Osteoblast (primary cell): ENCODE results near the gene FOXF1. TPM values are rescaled to one million over a fixed set of nuclear protein-coding genes. Genes with fewer than 3 reads are reported as not detected.

Source experiments
- DNase-seq: peaks from one replicate; pipeline ENCODE4 v3.0.0; 2011; ENCODE audit warnings: low spot score, mixed read lengths; ENCODE audit not compliant: insufficient read length; ENCODE audit errors: missing footprints
- H2AFZ ChIP-seq: 2 replicates; pipeline ENCODE4 v1.6.0; 2011; ENCODE audit warnings: mild to moderate bottlenecking, low read length
- H3K27ac ChIP-seq: 2 replicates; pipeline ENCODE4 v1.5.1; 2011; ENCODE audit warnings: mild to moderate bottlenecking, low read depth, low read length, moderate library complexity
- H3K27me3 ChIP-seq: 2 replicates; pipeline ENCODE4 v1.6.0; 2012; ENCODE audit warnings: mild to moderate bottlenecking, control low read depth, inconsistent platforms, low read length, moderate library complexity; ENCODE audit not compliant: insufficient read depth
- H3K36me3 ChIP-seq: 2 replicates; pipeline ENCODE4 v1.5.1; 2011; ENCODE audit warnings: mild to moderate bottlenecking, low read length, control low read depth, moderate library complexity; ENCODE audit not compliant: insufficient read depth
- H3K4me1 ChIP-seq: 2 replicates; pipeline ENCODE4 v1.5.1; 2011; ENCODE audit warnings: mild to moderate bottlenecking, low read length, control low read depth, moderate library complexity; ENCODE audit not compliant: insufficient read depth
- H3K4me2 ChIP-seq: 2 replicates; pipeline ENCODE4 v1.6.0; 2011; ENCODE audit warnings: mild to moderate bottlenecking, low read length; ENCODE audit not compliant: insufficient read depth
- H3K4me3 ChIP-seq: fragments of 200-600 bp; sonication (generic); 3 replicates; pipeline ENCODE4 v1.5.1; 2012; ENCODE audit warnings: mild to moderate bottlenecking, low read length, inconsistent platforms; ENCODE audit not compliant: insufficient read depth
- H3K79me2 ChIP-seq: 2 replicates; pipeline ENCODE4 v1.6.0; 2012; ENCODE audit warnings: mild to moderate bottlenecking, low read length, control low read depth, inconsistent platforms; ENCODE audit not compliant: insufficient read depth
- H3K9me3 ChIP-seq: 2 replicates; pipeline ENCODE4 v1.5.1; 2011; ENCODE audit warnings: low read depth, low read length, control low read depth
- H4K20me1 ChIP-seq: 2 replicates; pipeline ENCODE4 v1.6.0; 2012; ENCODE audit warnings: mild to moderate bottlenecking, low read length, control low read depth; ENCODE audit not compliant: insufficient read depth
- total RNA-seq: library from RNA; depleted of rRNA; stranded (reverse); fragments of >200 nt; gene quantifications from 2 replicates; pipeline ENCODE4 v1.2.3, GENCODE V29; 2012
- TF ChIP-seq, protein P1 (sequence below): IDR thresholded peaks from 2 replicates; pipeline ENCODE4 v1.5.1; 2011; ENCODE audit warnings: mild to moderate bottlenecking, low read depth, low read length, moderate library complexity; ENCODE audit errors: extremely low read depth

Gene FOXF1
- total RNA-seq, result not detected in 2 replicates

- no peaks in the 10 kb centered on the region for H3K79me2 ChIP-seq
- H3K4me2 ChIP-seq, result peak within 1 kb of the TSS; percentile 81
- no peaks in the 10 kb centered on the region for H3K4me1 ChIP-seq
- H3K27me3 ChIP-seq, result peaks cover 79% of the 10 kb centered on the region
- peak within 1 kb of the TSS; percentile 63 for H3K4me3 ChIP-seq
- DNase-seq, result peak; percentile 93
- no peaks in the 10 kb centered on the region for H3K36me3 ChIP-seq
- TF ChIP-seq, protein P1, sequence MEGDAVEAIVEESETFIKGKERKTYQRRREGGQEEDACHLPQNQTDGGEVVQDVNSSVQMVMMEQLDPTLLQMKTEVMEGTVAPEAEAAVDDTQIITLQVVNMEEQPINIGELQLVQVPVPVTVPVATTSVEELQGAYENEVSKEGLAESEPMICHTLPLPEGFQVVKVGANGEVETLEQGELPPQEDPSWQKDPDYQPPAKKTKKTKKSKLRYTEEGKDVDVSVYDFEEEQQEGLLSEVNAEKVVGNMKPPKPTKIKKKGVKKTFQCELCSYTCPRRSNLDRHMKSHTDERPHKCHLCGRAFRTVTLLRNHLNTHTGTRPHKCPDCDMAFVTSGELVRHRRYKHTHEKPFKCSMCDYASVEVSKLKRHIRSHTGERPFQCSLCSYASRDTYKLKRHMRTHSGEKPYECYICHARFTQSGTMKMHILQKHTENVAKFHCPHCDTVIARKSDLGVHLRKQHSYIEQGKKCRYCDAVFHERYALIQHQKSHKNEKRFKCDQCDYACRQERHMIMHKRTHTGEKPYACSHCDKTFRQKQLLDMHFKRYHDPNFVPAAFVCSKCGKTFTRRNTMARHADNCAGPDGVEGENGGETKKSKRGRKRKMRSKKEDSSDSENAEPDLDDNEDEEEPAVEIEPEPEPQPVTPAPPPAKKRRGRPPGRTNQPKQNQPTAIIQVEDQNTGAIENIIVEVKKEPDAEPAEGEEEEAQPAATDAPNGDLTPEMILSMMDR, result no peak
- H3K27ac ChIP-seq, result no peak within 1 kb of the TSS
- H2AFZ ChIP-seq, result peak within 1 kb of the TSS; percentile 35
- no peaks in the 10 kb centered on the region for H3K9me3 ChIP-seq
- H4K20me1 ChIP-seq, result peaks cover 5% of the 10 kb centered on the region
These were observed at the start of gene FOXF1 for GRCh38 chr16:86510465-86511261. TSS of gene FOXF1 (plus strand) at chr16:86510527. CDS start at chr16:86510570, 43 bp downstream.

- peaks cover 4% of the 10 kb centered on the region for H3K9me3 ChIP-seq
- peaks cover 3% of the 10 kb centered on the region for H4K20me1 ChIP-seq
- DNase-seq, result no peak
- peaks cover 42% of the 10 kb centered on the region for H3K27me3 ChIP-seq
- H3K4me1 ChIP-seq, result no peaks in the 10 kb centered on the region
- no peak overlapping the region for H3K27ac ChIP-seq
- no peak overlapping the region for H2AFZ ChIP-seq
- no peak overlapping the region for H3K4me3 ChIP-seq
- TF ChIP-seq, protein P1, result no peak
- no peaks in the 10 kb centered on the region for H3K36me3 ChIP-seq
- no peak overlapping the region for H3K4me2 ChIP-seq
- no peaks in the 10 kb centered on the region for H3K79me2 ChIP-seq
These were observed 49.3 kb upstream of the FOXF1 start for GRCh38 chr16:86461037-86461436.

DNA sequence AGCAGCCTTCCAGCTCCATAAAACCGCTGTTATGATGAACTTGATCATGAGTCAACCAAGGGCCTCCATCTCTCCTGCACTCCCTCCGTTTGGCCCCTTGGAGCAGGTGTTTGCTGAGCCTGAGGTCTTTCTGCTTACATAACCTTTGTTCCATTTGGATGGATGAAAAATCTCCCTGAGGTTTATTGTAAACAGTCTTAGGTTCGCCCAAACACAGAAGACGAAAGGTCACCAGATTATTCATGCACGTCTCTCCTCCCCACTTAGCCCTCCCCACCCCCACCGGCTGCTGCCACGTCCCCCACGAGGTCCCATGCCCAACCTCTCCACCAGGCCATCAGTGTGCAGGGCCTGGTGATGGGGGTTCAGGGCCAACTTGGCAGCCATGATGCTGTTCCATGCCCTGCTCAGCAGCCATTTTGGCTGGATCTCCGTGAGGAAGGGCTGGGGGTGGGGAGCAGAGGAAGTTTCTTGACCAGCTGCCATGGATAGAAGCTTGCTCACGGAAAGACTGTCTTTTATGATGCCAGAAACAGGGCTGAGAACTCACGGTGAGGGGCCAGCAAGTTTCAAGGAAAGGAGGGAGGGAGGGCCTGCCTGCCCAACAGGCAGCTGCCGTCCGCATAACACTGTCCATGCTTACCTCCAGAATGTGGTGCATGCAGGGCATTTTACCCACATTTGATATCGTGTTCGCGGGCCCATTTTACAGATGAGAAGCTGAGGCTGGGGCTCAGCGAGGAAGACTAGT, 47.8 kb upstream of the FOXF1 start:
- no peak overlapping the region for H3K27ac ChIP-seq
- H3K79me2 ChIP-seq, result no peaks in the 10 kb centered on the region
- H3K4me2 ChIP-seq, result no peak overlapping the region
- no peak for DNase-seq
- H2AFZ ChIP-seq, result no peak overlapping the region
- peaks cover 8% of the 10 kb centered on the region for H3K4me1 ChIP-seq
- TF ChIP-seq, protein P1, result no peak
- H3K9me3 ChIP-seq, result peaks cover 4% of the 10 kb centered on the region
- peaks cover 3% of the 10 kb centered on the region for H4K20me1 ChIP-seq
- peaks cover 27% of the 10 kb centered on the region for H3K27me3 ChIP-seq
- no peak overlapping the region for H3K4me3 ChIP-seq
- H3K36me3 ChIP-seq, result no peaks in the 10 kb centered on the region

DNA sequence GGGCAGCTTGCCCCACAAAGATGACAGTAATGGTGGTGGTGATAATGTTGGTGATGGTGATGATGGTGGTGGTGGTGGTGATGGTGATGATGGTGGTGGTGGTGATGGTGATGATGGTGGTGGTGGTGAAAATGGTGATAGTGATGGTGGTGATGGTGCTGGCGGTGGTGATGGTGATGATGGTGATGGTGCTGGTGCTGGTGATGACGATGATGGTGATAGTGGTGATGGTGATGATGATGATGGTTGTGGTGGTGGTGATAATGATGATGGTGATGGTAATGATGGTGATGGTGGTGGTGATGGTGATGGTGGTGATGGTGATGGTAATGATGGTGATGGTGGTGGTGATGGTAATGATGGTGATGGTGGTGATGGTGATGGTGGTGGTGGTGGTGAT, 46.3 kb upstream of the FOXF1 start:
- DNase-seq, result no peak
- Histone ChIP-seq H3K79me2 (no peaks in the 10 kb centered on the region), H3K27me3 (peaks cover 31% of the 10 kb centered on the region), H3K4me3 (no peak overlapping the region), H3K4me1 (peaks cover 10% of the 10 kb centered on the region), H3K27ac (no peak overlapping the region), H3K36me3 (no peaks in the 10 kb centered on the region), H3K9me3 (peaks cover 4% of the 10 kb centered on the region), H4K20me1 (peaks cover 3% of the 10 kb centered on the region), H3K4me2 (no peak overlapping the region), H2AFZ (no peak overlapping the region)
- TF ChIP-seq, protein P1, result no peak
